HG03342 (cell line): Measurements from ENCODE around the gene SLC38A6.

Source experiments
- ATAC-seq: cut with Tn5 transposase; IDR thresholded peaks from one replicate; pipeline ENCODE4 v1.9.1; 2021; ENCODE audit warnings: mild to moderate bottlenecking, moderate library complexity; ENCODE audit not compliant: unreplicated experiment

SLC38A6 gene

GRCh38 chr14:61101803-61102548 lies 120.9 kb downstream of the SLC38A6 start:
- ATAC-seq: no peak
